ENCODE measurements around the gene RUBCN.

DNA sequence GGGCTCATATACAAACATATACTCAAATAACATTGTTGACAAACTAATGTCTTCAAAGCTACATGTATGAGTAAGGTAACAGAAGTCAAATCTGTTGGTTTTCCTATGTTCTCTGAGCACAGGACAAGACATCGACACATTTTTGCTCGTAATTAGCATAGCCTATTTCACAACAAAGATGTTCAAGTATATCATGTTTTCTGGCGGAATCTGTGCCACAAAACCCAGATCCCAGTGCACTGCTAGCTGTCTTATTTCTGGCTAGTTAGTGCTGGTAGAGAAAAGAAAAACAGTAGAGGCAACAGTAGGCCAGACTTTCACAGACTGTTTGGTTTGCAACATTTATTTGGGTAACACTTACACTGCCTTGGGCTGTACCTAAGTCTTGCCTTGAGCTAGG, 51.2 kb downstream of the RUBCN start:
- TF ChIP-seq, protein P1, sequence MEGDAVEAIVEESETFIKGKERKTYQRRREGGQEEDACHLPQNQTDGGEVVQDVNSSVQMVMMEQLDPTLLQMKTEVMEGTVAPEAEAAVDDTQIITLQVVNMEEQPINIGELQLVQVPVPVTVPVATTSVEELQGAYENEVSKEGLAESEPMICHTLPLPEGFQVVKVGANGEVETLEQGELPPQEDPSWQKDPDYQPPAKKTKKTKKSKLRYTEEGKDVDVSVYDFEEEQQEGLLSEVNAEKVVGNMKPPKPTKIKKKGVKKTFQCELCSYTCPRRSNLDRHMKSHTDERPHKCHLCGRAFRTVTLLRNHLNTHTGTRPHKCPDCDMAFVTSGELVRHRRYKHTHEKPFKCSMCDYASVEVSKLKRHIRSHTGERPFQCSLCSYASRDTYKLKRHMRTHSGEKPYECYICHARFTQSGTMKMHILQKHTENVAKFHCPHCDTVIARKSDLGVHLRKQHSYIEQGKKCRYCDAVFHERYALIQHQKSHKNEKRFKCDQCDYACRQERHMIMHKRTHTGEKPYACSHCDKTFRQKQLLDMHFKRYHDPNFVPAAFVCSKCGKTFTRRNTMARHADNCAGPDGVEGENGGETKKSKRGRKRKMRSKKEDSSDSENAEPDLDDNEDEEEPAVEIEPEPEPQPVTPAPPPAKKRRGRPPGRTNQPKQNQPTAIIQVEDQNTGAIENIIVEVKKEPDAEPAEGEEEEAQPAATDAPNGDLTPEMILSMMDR (IDR thresholded peaks at IDR 0.05), result no peak
- no peak for TF ChIP-seq ZFX (IDR thresholded peaks at IDR 0.05; ENCODE audit: borderline replicate concordance)
